UCSD-AML1 (cell line): ENCODE measurements around the gene RSU1.

Source experiments
- DNase-seq: peaks from one replicate; lab custom pipeline; 2025; ENCODE audit not compliant: unreplicated experiment; lab: John Stamatoyannopoulos, UW

RSU1 gene

GRCh38 chr10:16822726-16823360, 5.6 kb upstream of the RSU1 start:
- DNase-seq: no peak

- DNase-seq: no peak
These were observed 4.8 kb upstream of the RSU1 start for GRCh38 chr10:16822027-16822426.

- no peak for DNase-seq
These were observed 3.2 kb upstream of the RSU1 start for GRCh38 chr10:16820421-16820820.

GRCh38 chr10:16820018-16820417, 2.8 kb upstream of the RSU1 start:
- DNase-seq: no peak

GRCh38 chr10:16819436-16819835, 2.2 kb upstream of the RSU1 start:
- DNase-seq: no peak

- no peak for DNase-seq
These were observed 1.8 kb upstream of the RSU1 start for GRCh38 chr10:16819026-16819425.

- DNase-seq: no peak
These were observed 447 bp downstream of the RSU1 start for GRCh38 chr10:16816830-16817124.

GRCh38 chr10:16816171-16816570, 1.1 kb downstream of the RSU1 start:
- no peak for DNase-seq

GRCh38 chr10:16814012-16814411, 3.2 kb downstream of the RSU1 start:
- no peak for DNase-seq

GRCh38 chr10:16812676-16813075, 4.5 kb downstream of the RSU1 start:
- no peak for DNase-seq

GRCh38 chr10:16811765-16812164, 5.5 kb downstream of the RSU1 start:
- DNase-seq: no peak

GRCh38 chr10:16811292-16811691, 5.9 kb downstream of the RSU1 start:
- DNase-seq: no peak

- peak; percentile 53 for DNase-seq
These were observed 8.0 kb downstream of the RSU1 start for GRCh38 chr10:16809074-16809718.

- no peak for DNase-seq
These were observed 13.1 kb downstream of the RSU1 start for GRCh38 chr10:16804123-16804522.

GRCh38 chr10:16803464-16803863, 13.8 kb downstream of the RSU1 start:
- DNase-seq: no peak

GRCh38 chr10:16799621-16800020, 17.6 kb downstream of the RSU1 start:
- peak; percentile 37 for DNase-seq

- no peak for DNase-seq
These were observed 18.7 kb downstream of the RSU1 start for GRCh38 chr10:16798571-16798970.

- no peak for DNase-seq
These were observed 21.7 kb downstream of the RSU1 start for GRCh38 chr10:16795410-16796073.

GRCh38 chr10:16794005-16794404, 23.2 kb downstream of the RSU1 start:
- no peak for DNase-seq

- DNase-seq: no peak
These were observed 24.5 kb downstream of the RSU1 start for GRCh38 chr10:16792675-16793074.

- DNase-seq: no peak
These were observed 27.5 kb downstream of the RSU1 start for GRCh38 chr10:16789765-16790164.

- DNase-seq: no peak
These were observed 28.0 kb downstream of the RSU1 start for GRCh38 chr10:16789261-16789660.

- DNase-seq: no peak
These were observed 28.4 kb downstream of the RSU1 start for GRCh38 chr10:16788778-16789177.
